Erythroblast (primary cell): ENCODE data around the gene MAD2L2.

Experiments used
- DNase-seq, 2 experiments: peaks; one replicate each; lab custom pipeline; 2025; lab: John Stamatoyannopoulos, UW
- GATA1 ChIP-seq: IDR thresholded peaks from 2 replicates; pipeline ENCODE4 v1.6.1; 2011; ENCODE audit warnings: low read depth, mild to moderate bottlenecking, control low read depth, low read length, moderate library complexity
- POLR2A ChIP-seq: IDR thresholded peaks from 2 replicates; pipeline ENCODE4 v1.6.1; 2011; ENCODE audit warnings: mild to moderate bottlenecking, low read length

MAD2L2 gene

DNA sequence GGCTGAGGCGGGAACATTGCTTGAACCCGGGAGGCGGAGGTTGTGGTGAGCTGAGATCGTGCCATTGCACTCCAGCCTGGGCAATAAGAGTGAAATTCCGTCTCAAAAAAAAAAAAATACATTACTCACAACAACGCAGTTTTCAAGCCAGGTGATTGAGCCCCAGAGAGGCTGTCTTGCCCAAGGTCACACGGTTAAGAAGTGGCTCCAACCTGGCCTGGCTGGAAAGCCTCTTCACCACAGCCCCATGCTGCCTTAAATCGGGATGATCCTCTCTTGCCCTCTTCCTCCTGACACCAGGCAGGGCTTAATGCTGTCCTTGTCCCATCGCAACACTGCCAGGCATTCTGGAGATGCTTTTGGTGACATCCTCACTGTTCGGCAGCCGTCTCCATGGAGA is 32.1 kb upstream of the MAD2L2 start:
- TF ChIP-seq GATA1 (no peak), POLR2A (no peak)
- DNase-seq = no peak

GRCh38 chr1:11712285-11712684 is 31.3 kb upstream of the MAD2L2 start:
- no peak for DNase-seq
- no peak for TF ChIP-seq GATA1
- TF ChIP-seq POLR2A = no peak

GRCh38 chr1:11711490-11711889 is 30.5 kb upstream of the MAD2L2 start:
- TF ChIP-seq GATA1 = no peak
- TF ChIP-seq POLR2A = no peak

DNA sequence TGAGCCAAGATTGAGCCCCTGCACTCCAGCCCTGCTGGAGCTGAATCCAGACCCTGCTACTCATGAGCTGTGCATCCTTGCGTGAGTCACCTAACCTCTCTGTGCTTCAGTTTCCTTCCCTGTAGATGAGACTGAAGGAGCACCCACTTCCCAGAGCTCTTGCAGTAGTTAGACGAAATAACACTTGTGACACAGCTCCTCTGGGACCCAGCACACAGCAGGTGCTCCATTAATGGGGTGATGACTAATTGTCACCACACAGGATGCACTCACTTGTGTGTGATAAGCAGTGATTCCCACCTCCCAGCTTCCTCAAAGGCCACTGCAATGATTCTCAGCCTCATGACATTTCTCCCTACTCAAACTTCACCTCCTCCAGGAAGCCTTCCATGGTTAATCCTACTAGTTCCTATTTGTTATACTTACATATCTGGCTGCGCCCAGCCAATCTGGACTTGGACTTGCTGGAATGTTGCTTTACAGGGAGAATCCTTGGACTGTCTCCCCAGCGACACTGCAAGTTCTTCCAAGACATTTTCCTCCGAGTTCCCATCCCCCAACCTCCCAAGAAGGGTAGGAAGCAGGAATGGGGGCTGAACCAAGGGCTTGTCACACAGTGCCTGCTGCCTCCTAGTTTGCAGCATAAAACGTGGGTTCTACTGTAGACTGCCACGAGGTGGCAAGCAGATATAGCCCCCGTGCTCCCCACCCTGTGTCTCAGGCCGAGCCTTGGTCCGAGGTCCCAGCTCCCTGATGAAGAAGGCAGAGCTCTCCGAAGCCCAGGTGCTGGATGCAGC is 27.8 kb upstream of the MAD2L2 start:
- DNase-seq = peak in 1 of 2 experiments; percentile 13
- TF ChIP-seq GATA1 = no peak
- TF ChIP-seq POLR2A = no peak

More at GRCh38 chr1:11711490-11711889, 30.5 kb upstream of the MAD2L2 start:
- no peak for DNase-seq

DNA sequence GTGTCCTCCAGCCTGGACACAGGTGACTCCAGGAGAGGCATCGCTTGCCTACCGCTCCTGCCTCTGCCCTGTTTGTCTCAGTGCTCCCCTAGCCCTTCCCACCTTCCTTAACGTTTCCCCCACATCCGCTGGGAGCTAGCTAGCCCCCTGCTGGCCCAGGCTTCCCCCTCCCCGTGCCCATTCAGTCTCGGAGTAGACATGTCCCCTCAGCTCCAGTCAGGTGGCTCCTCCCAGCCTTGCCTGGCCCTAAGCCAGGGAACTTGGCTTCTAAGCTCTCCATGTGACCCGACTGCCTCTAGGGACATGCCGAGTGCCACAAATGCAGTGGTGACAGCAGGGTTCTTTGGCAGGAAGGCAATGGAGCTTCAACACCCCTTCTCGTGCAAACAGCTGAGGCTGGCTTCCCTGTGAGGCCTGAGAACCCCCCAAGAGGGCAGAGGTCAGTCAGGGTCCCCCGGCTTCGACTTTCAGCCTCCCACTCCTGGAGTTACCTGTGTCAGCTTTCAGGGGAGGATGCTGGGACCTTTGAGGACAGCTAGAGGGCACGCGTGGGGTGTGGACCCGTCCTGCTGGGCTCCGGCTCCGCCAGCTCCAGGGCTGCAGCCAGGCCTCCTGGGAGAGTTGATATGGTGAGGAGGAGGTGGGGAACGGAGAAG is 26.8 kb upstream of the MAD2L2 start:
- peak; percentile 51 to 52 for DNase-seq
- TF ChIP-seq POLR2A (no peak), GATA1 (no peak)

- DNase-seq = no peak
- TF ChIP-seq GATA1 (no peak), POLR2A (no peak)
Measured at GRCh38 chr1:11706292-11706691, 25.3 kb upstream of the MAD2L2 start.

DNA sequence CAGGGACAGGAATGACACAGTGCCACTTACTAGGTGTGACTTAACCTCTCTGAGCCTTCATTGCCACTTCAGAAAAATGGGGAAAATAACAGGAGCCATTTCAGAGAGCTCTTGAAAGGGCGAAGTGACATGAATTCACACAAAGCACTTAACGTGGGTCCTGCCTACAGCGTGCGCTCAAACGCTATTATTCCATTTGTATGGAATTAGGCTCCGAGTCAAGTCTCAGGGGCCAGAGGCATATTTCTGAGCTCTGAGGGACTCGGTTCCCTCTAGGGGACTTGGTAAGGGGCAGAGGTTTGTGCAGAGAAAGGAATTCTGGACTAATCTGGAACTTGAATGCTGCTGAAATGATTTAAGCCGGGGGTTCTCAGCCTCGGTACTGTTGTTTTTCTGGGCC is 24.6 kb upstream of the MAD2L2 start:
- DNase-seq = no peak
- TF ChIP-seq POLR2A (no peak), GATA1 (no peak)

DNA sequence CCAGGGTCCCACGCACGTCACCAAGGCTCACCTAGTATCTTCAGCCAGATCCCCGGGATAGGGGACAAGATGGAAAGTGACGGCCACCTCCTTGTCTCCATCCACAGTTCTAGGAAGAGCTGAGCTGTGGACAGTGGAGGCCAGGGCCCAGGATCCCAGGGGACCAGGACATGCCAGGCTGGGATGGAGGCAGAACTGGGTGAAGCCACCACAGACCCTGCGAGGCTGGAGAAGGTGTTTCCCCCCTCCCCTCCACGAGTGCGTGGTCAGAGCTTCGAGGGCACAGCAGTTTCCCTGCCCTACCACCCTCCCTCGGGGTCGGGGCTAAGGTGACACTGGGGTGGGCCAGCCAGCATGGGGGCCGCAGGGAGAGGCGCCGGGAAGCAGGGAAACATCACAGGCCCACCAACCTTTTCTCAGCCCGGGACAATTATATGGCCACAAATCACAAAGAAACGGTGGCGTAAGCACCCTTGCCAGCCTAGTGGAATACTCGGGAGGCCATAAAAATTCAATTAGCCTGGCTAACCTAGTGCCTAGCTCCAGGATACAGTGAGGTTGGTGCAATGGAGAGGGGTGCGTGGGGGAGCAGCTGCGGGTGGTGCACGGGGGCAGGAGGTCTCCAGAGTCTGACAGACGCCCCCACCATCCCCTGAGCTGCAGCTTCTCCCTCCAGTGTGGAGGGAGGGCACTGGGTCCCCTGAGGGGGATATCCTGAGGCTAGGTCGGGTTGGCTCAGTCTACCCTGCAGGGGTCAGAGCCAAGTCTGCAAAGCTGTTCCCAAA is 23.9 kb upstream of the MAD2L2 start:
- TF ChIP-seq GATA1 (no peak), POLR2A (no peak)
- DNase-seq = no peak

DNA sequence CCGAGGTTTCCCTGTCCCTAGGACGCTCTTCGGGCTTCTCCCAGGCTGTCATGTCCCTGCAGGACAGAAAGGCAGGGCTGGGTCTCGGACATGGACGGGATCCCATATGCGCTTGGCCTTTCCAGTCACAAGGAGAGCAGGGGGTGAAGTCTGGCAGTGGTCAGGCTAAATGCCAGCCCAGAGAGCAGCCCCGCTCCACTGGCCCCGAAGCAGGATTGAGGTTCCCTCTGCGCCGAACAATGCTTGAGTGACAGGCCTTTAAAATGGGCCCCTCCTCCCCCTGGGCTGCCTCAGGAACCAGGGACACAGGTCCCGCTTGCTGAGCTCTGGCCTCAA is 23.2 kb upstream of the MAD2L2 start:
- DNase-seq = no peak
- no peak for TF ChIP-seq POLR2A
- TF ChIP-seq GATA1 = no peak

DNA sequence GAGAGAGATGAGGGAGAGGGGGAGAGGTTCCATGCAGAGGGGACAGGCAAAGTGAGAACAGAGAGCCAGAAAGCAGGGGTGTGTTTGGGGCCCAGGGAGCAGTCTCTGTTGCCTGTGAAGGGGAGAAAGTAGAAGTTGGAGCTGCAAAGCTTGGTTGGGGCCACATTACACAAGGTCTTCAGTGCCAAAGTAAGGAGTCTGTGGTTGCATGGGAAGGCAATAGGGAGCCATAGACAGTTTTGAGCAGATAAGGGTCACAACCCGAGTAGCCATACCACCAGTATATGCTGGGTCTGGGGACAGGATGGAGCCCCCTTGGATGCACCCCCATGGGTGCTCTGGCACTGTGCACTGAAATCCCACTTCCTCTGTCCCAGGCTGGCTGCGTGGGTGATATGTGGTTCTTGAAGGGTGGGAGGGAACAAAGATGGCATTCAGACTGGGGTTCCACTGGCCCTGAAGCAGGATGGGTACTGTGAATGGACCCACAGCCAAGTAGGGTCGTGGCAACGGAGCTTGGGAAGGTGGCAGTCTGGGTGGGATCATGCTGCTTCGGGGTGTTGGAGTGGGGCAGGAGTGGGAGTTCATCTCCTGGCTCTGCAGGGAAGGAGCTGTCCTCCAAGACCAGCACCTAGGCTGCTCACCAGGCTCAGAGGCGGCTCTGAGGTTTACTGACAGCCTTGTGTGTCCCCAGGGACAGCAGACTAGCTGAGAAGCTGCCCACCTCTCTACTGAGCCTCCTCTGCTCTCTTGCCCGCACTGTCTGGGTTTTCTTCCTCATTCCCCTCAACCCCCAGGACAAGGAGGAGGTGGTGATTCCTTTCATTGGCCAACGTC is 22.6 kb upstream of the MAD2L2 start:
- DNase-seq = no peak
- TF ChIP-seq GATA1 (no peak), POLR2A (no peak)

DNA sequence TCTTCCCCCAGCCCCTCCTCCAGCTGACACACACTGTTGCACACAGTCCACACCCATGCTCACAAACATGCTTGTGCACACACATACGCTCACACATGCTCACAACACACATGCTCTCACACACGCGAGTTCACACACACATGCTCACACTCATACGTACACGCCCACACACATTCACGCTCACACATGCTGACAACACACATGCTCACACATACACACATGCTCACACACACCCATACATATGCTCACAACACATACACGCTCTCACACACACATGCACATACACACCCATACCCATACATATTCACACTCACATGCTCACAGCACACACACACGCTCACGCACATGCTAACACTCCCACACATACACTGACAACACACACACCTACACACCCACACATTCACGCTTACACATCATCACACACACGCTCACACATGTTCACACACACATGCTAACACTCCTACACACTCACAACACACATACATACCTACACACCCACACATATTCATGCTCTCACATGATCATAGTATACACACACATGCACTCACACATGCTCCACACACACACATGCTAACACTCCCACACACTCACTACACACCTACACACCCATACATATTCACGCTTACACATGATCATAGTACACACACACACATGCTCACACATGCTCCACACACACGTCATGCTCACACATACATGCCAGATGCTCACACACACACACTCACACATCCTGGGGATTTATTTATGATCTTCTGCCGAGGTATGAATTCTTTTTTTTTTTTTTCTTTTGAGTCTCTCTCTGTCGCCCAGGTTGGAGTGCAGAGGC is 21.2 kb upstream of the MAD2L2 start:
- TF ChIP-seq POLR2A (no peak), GATA1 (no peak)
- no peak for DNase-seq

DNA sequence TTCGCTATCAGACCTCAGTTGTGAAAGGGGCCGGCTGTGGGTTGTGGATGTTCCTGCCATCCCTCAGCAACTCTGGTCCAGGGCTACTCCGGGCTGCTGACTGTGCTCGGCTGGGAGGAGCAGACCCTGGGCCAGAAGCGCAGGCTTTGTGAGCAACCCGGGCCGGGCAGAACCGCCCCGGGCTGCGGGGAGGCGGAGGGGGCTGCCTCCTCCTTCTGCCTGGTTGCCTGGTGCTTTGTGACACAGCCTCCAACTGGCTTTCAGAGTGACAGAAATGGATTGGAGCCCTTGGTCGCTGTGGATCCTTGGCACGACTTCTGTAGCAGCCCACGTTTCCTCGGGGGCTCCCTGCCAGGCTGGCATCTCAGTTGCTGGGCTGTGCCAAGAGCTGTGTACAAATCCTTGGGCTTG is 20.6 kb upstream of the MAD2L2 start:
- no peak for DNase-seq
- TF ChIP-seq GATA1 (no peak), POLR2A (no peak)
